ENCODE data around the gene DEFB116.
"Not testable (repeated sequence)": the region's sequence is repeated elsewhere in the genome, so short reads cannot be mapped to it uniquely, and the experiment has no call there.

DEFB116 gene, protein sequence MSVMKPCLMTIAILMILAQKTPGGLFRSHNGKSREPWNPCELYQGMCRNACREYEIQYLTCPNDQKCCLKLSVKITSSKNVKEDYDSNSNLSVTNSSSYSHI

DNA sequence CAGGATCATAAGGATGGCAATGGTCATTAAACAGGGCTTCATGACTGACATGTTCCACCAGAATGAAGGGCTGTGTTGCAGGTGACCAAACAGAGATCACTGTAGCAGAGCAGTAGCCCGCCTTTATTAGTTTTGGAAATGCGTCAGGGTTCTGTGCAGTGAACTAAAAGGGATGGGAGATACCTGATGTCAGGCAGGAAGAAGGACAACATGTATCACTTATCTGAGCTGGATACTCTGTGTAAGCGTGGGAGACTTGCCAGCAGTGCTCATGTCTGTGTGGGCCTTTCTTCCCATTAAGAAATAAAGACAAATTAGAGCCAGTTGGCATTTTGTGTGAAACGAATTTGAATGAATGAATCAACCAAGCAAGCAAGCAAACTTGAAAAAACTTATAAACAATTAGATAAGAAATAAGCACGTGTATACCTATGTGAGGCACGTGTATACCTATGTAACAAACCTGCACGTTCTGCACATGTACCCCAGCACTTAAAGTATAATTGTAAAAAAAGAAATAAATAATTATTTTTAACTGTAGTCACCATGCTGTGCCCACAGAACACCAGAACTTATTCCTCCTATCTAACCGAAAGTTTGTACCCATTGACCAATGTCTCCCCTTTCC, at the start of gene DEFB116:
DEFB116 (minus strand) TSS at position 51 of the 628 bp plus-strand sequence; CDS start at position 51, 0 bp downstream.
- no peak for DNase-seq

DNA sequence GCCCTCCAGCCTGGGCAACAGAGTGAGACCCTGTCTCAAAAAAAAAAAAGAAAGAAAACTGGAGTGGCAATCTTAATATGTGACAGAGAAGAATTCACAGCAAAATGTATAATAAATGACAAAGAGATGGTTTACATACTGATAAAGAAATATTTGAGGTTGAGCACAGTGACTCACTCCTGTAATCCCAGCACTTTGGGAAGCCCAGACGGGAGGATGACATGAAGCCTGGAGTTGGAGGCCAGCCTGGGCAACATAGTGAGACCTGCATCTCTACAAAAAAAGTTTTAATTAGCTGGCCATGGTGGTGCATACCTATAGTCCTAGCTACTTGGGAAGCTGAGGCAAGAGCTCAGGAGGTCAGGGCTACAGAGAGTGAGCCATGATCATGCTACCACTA, 47.6 kb upstream of the DEFB116 start:
- no peak for DNase-seq

DNA sequence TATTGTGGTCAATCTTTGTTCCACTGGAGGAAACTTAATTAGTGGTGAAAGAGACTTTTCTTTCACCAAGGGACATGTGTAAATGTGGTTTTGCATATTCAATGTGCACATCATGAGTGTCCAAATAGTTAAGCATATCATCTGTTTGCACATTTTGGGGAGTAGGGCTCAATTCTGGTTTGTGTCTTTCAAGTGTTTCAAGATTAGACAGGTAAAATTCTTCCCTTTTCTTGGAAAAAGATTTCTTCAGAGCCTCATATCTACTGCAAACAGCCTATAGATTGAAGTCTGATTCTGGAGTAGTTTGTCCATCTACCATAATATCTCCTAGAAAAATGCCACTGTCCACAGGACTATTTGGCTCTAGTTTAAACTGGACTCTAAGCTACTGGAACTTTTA, 33.1 kb upstream of the DEFB116 start:
- no peak for DNase-seq

DNA sequence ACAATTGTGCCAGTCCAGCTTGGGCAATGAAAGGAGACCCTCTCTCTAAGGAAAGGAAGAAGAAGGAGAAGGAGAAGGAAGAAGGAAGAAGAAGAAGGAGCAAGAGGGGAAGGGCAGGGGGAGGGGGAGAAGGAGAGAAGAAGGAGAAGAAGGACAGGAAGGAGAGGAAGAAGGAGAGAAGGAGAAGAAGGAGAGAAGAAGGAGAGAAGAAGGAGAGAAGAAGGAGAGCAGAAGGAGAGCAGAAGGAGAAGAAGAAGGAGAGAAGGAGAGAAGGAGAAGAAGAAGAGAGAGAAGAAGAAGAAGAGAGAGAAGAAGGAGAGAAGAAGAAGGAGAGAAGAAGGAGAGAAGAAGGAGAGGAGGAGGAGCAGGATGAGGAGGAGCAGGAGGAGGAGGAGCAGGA, 22.5 kb upstream of the DEFB116 start:
- no peak for DNase-seq

DNA sequence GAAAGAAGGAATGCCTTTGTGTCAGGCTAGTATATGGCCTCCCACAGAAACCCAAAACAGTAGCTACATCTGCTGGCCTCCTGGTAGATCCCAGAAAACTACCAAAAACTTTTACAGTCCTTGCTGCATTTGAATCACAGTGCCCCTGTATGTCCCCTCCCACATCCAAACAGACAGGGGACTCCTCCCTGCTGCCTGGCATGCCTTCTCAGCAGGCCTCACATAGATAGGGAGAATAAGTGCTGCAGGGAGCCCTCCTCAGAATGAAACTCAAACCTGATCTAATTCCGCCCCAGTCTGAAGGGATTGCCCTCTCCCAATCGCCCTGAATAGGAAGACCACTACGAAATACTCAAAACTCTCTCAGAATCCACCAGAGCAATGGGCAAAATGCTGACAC, 14.1 kb upstream of the DEFB116 start:
- no peak for DNase-seq

DNA sequence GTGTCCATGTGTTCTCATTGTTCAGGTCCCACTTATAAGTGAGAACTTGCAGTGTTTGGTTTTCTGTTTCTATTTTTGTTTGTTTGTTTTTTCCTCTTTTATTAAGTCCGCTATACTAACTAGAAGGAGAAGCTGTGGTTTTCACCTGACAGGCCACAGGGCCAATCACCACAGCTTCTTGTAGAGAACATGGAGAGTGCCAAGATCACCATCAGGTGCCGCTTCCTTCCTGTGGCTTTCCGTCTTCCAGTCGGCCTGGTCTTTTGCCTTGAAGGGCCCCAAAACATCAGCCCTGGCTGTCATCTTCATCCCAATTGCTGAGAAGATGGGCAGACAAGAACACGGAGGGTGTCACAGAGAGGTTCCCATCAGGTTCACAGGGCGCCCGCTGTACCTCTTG, 23.4 kb downstream of the DEFB116 start:
- not testable (repeated sequence) for DNase-seq

DNA sequence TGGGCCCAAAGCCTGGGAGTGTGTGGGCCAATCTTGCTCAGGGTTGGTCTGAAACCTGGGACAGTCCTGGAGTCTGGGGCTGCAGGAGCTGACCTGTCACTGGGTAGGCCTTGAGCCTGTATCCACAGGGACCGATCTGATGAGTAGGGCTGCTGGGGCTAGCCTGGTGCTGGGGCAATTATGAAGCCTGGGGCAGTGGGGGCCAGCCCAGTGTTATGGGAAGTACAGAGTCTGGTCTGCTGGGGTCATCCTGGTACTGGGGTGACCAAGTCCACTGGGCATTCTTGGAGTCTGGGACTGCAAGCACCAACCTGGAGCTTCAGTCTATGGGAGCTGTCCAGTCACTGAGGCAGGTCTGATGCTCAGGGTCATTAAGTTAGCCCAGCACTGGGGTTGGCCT, 30.2 kb downstream of the DEFB116 start:
- no peak for DNase-seq

DNA sequence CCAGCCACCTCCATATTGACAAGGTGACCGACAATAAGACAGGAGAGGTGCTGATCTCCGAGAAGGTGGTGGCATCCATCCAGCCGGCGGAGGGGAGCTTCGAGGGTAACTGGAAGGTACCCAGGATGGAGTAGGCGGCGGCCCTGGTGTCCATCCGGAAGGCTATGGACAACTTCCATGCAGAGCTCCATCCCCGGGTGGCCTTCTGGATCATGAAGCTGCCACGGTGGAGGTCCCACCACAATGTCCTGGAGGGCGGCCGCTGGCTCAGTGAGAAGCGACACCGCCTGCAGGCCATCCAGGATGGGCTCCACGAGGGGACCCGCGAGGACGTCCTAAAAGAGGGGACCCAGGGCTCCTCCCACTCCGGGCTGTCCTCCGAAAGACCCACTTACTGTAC, 33.9 kb downstream of the DEFB116 start:
- no peak for DNase-seq

DNA sequence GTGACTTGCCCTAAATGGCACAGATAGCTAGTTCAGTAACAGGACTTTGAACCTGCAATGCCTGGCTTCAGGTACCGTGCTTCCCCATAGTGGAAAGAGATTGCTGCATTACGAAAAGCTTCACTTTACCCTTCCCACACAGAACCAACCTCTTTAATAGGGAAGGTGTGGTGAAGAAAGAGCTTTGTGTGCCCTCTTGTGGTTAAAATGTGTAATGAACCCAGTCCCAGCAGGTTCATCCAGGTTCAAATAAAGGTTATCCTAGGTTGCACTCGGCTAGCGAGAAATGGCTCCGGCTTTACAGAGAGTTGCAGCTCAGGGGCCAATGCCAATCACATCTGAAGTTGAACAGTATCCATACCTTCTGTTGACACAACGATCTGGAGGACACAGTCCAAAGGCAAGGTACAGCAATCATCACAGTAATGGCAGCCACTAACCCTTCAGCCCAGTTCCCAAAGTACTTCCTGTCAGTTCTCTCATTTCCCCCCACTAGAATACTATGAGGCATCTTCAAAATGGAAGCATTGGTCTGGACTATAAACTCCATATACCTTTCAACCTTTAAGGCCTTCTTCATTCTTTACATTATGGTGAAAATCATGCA, 48.0 kb downstream of the DEFB116 start:
- DNase-seq = no peak

DNA sequence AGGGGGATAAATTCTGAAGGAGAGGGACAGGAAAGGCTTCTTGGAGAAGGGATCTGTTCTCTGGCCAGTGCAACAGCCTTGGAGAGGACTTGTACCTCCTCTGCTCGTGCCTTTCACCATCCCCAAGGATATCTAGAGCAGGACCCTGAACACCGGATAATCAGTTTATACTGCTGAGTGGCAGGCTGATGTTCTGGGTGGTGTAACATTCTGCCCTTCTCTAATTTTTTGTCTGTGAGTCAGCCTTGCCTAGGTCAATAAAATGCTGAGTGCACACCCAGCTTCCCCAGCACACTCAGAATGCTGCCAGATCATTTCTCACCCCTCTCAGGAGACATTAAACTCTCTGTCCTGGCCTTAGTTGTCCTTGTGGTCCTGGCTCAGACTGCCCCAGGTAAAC, 51.0 kb downstream of the DEFB116 start, which contains the start of gene DEFB115:
DEFB115 (plus strand) TSS at position 301 of the 400 bp plus-strand sequence; CDS start at position 301, 0 bp downstream.
- DNase-seq = no peak

DNA sequence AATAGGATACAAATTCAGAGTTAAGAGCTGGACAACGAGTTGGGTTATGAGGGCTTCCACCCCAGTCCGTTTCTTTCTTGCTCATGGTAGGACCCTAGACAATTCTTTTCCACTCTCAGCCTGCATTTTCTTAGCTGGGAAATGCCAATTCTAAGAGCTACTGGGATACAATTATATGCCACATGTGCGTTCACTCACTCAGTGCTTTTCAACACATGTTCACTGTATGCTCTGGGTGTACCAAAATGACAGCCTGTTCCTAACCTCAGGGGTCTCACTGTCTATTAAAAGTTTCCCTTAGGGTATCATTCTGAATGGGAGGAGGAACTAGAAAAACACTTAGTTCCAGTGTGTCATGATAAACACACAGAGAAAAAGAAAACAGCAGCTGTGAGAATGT, 51.4 kb downstream of the DEFB116 start:
- no peak for DNase-seq
